Tibial nerve (tissue), 3 donors: Measurements from ENCODE around the gene UBE2Q1.

Source experiments
- POLR2A ChIP-seq, 2 donors: fragments of 450-650 bp; IDR thresholded peaks; one replicate each; pipeline ENCODE4 v1.6.1; 2017; ENCODE audit warnings: antibody characterized with exemption in 2 of 2, mild to moderate bottlenecking in 2 of 2, moderate library complexity in 2 of 2
- TF ChIP-seq, protein P1 (sequence below), 5 experiments: fragments of 200-600 bp in 3 of 5; fragments of 450-650 bp in 2 of 5; sonication (generic) in 3 of 5; IDR thresholded peaks; one replicate each; pipeline ENCODE4 v1.5.1; 2016 to 2019; ENCODE audit warnings: antibody characterized with exemption in 5 of 5, mild to moderate bottlenecking in 3 of 5, moderate library complexity in 2 of 5

DNA sequence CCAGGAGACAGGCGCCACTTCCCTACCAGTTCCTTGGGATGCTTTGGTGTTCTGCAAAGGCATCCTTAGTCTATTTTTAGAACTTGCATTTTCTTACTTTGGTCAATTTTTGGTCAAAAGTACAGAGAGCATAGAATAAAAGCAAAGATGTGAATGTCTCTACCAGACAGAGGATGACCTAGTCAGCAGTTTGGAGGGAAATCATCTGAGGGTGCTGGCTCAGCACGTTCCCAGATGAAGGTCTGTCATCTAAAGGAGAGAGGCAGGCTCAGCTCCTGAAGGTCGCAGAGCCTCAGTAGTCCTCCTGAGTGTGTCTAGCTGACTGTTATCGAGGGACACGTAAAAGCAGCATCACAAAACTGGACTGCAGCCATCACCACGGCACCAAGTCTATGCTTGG lies 24.4 kb upstream of the UBE2Q1 start:
- TF ChIP-seq, protein P1, sequence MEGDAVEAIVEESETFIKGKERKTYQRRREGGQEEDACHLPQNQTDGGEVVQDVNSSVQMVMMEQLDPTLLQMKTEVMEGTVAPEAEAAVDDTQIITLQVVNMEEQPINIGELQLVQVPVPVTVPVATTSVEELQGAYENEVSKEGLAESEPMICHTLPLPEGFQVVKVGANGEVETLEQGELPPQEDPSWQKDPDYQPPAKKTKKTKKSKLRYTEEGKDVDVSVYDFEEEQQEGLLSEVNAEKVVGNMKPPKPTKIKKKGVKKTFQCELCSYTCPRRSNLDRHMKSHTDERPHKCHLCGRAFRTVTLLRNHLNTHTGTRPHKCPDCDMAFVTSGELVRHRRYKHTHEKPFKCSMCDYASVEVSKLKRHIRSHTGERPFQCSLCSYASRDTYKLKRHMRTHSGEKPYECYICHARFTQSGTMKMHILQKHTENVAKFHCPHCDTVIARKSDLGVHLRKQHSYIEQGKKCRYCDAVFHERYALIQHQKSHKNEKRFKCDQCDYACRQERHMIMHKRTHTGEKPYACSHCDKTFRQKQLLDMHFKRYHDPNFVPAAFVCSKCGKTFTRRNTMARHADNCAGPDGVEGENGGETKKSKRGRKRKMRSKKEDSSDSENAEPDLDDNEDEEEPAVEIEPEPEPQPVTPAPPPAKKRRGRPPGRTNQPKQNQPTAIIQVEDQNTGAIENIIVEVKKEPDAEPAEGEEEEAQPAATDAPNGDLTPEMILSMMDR (IDR thresholded peaks at IDR 0.05) = no peak
- no peak for TF ChIP-seq POLR2A (IDR thresholded peaks at IDR 0.05)
